Activated CD8-positive, alpha-beta memory T cell treated with anti-CD3 and anti-CD28 coated beads, Interleukin-2, amount 50 U/mL, for 48 hours (primary cell): ENCODE results near the gene TBC1D10A.
"Not testable (repeated sequence)": the region's sequence is repeated elsewhere in the genome, so short reads cannot be mapped to it uniquely, and the experiment has no call there.

ENCODE experiments used
- DNase-seq: peaks from one replicate; pipeline ENCODE4 v3.0.0-alpha.2; 2020

TBC1D10A gene

GRCh38 chr22:30344447-30345200, 17.9 kb upstream of the TBC1D10A start:
- no peak for DNase-seq

GRCh38 chr22:30340911-30341685, 14.4 kb upstream of the TBC1D10A start:
- DNase-seq, result no peak

GRCh38 chr22:30338802-30339201, 12.1 kb upstream of the TBC1D10A start:
- no peak for DNase-seq

DNA sequence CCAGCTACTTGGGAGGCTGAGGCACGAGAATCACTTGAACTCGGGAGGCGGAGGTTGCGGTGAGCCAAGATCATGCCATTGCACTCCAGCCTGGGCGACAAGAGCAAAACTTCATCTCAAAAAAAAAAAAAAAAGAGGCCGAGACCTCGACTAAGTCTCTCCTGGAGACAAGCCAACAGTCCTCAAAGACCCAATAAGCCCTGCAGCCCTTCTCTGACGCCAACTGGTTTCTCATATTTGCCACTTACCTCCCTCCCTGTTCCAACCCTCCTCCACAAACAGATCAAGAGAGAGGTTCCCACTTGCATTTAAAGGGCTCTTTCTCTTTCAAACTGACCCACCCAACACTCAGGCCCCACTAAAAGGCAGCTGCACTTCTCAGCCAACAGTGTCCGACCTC, 11.6 kb upstream of the TBC1D10A start:
- not testable (repeated sequence) for DNase-seq

- DNase-seq, result no peak
Measured at GRCh38 chr22:30337461-30337778, 10.7 kb upstream of the TBC1D10A start.

DNA sequence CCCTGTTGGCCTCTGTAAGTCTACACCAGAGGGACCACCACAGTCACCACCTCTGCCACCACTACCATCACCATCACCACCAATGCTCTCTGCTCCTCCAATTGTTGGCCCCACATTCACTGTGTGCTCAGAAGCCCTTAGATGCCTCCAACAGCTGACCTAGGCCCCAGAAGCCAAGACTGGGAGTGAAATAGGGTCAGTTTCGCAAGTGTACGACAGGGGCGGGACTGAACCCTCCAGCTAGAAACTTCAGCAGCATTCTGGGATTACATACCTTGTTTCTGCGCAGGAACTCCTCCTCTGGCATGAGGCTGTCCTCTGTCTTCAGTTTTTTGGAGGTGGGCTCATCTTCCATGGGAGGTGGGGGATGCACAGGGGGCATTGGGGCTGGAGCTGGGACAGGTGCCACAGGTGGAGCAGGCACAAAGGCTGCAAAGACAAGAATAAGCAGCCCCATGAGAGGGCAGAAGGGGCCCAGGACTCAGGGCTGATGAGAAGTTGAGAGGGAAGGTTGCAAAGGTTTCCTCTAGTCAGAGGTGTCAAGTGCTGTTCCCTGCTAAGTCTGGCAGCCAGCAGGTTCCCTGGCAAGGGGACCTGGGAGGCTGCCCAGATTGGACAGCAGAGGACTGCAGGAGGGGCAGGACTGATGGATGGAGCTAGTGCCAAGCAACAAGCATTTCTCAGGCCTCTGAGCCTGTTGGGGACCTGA, 10.2 kb upstream of the TBC1D10A start:
- DNase-seq, result no peak

GRCh38 chr22:30335236-30335635, 8.5 kb upstream of the TBC1D10A start:
- DNase-seq, result no peak

GRCh38 chr22:30334646-30335045, 7.9 kb upstream of the TBC1D10A start:
- no peak for DNase-seq

DNA sequence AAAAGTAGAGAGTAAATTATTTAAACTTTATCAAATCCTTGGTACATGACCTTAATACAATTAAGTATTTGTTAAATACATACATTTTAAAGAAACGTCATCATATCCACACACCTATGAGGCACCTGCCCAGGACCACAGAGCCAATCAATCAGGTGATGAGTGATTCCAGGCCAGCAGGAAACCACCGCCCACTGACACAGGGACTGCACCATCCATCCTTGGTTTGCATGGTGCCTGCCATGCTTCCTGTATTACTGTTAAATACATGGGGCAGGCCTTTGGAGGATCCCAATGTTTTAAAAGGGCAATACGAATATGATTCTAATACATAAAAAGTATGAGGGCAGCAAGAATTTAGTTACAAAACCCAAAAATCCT, 7.0 kb upstream of the TBC1D10A start:
- DNase-seq, result no peak

GRCh38 chr22:30332994-30333706, 6.4 kb upstream of the TBC1D10A start:
- no peak for DNase-seq

DNA sequence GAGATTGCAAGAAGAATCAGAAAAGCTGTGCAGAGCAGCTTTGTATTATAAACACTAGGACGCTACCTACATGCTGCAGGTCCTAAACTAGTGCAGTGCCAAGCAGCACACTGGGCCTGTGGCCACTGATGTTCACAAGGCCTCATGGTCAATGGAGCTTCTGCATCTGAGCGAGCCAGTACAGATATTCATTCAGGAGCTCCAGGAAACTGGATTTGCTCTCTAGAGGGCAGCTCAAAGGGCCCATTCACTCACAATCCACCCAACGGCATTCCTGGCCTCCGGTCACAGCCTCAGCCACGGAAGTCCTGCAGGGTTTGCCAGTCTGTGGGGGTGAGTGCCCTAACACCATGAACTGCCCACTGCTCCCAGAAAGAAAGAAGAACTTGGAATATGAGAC, 5.8 kb upstream of the TBC1D10A start:
- no peak for DNase-seq

GRCh38 chr22:30328466-30329049, 1.8 kb upstream of the TBC1D10A start:
- DNase-seq, result no peak

GRCh38 chr22:30327864-30328345, 1.2 kb upstream of the TBC1D10A start:
- DNase-seq, result no peak

DNA sequence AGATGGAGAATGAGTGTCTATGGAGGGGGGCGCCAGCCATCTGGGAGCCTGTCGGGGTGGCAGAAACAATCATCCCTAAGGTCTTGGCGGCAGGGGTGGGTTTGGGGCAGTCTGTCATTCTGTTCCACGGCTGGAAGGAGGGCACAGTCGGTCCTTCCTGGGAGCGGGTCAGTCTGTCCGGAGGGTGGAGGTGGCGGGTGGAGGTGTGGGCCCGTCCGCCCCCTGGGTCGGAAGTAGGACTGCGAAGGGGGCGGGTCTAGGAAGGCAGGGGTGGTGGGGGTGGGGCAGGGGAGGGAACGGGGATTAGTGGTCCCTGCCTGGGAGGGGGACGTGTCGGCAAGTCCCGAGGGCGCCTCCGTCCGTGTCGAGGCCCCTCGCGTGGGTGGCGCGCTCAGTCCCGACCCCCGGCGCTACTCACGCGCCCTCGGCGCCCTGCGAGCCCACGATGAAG, 461 bp downstream of the TBC1D10A start:
- peak; percentile 65 for DNase-seq

GRCh38 chr22:30325724-30326254, 952 bp downstream of the TBC1D10A start:
- no peak for DNase-seq

DNA sequence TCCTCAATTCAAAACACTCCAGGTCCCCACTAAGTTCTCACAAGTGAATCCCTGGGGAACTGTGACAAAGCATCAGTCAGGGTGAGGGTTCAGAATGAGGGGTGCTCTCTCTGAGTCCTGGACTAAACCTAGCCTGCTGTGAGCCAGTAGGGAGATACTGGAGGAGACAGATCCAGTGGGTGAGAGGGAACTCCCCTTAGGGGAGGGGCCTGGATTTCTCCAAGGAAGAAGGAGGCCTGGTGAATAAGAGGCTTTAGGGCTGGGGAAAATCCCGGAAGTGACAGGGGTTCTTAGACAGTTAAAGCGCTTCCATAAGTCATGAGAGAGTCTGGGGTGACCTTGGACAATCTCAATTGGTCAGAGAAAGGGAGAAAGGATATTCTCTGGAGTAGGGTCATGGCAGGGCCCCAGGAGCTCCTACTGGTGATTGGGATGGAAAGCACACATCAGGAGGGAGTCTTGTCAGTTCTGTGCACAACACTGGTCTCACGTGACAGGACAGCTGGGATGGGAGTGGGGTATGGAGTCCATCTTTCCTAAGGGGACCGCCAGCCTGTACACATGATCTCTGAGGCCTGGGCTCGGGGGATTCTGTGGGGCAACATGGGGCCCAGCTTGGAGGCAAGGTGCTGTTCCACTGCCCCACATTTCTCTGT, 1.5 kb downstream of the TBC1D10A start:
- no peak for DNase-seq

DNA sequence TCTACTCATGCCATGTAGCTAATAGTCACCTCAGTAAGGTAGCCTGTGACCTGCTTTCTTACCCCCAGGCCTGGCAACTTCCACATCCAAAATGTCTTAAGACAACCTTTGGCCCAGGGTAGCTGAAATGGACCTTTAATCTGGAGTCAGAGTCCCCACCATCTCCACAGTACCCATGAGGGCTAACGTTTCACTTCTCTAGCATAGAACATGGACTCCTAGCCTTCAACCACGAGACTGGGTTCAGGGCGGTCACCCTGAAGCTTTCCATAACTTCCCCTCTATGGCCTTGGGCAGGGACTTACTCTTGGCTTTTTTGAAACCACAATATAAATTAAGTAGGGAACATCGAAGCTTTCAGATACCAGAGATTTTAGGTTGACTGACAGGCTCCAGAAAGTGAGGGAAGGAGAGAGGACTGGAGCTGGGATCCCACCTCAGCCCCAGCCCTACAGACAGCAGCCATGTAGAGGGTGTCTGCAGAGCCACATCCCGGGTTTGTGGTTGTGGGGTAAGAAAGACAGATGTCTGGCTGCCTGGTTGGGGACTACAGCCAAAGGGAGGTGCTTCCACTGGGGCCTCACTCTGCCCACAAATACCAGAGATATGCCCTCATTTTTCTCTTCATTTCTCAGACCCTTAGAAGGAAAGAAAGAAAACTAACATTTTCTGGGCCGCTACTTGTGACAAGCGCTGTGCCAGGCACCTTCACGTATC, 2.6 kb downstream of the TBC1D10A start:
- DNase-seq, result no peak

DNA sequence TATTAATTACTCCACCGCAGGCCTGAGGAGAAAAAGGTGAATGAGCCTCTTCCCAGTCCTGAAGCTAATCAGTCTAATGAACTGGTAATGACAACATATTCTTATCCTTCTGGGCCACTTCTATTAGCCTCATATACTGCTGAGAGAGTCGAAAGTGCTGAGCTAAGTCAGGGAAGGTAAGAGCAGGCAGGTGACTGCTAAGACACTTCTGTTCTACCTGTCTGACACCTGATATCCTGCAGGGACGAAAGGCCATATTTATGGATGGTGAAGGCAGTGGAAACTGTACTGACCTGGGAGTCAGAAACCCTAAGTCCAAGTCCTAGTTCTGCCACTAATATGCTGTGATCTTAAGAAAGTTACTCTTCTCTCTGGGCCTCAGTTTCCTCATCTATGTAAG, 3.5 kb downstream of the TBC1D10A start:
- DNase-seq, result no peak

DNA sequence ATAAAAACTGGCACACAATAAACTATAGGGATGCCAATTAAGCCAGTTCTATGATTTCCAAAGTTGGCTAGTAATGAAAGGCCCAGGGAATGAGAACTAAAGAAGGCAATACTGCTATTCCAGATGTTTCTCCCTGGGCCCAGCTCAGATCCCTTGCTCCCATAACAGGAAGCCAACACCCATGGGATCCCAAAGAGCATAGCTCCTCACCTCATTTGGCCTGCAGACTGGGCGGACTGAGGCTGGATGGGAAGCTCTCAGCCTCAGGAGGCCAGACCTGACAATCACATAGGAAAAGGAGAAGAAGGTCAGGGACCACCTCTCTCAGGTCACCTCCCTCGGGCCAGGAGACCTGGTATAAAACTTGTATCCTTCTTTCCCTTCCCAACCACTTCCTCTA, 5.3 kb downstream of the TBC1D10A start:
- no peak for DNase-seq

GRCh38 chr22:30320021-30320556, 6.7 kb downstream of the TBC1D10A start:
- no peak for DNase-seq
